ENCODE data around the gene LIPG. TPM values are rescaled to one million over a fixed set of nuclear protein-coding genes. Genes with fewer than 3 reads are reported as not detected.
"Not testable (repeated sequence)": the region's sequence is repeated elsewhere in the genome, so short reads cannot be mapped to it uniquely, and the experiment has no call there.

The LIPG gene
- total and polyA plus RNA-seq, 2 of the 13 experiments (the other 11 are each of a cell fraction or from before 2014, with no cell fraction given): 0.96 to 10.8 TPM

- TF ChIP-seq HIVEP1 (CRISPR knock-in tag; IDR thresholded peaks at IDR 0.05): no peak
- 0 out of 2 replicates have a peak, but pooled peaks have one; percentile 31 for TF ChIP-seq ZBTB7B (CRISPR knock-in tag; IDR thresholded peaks at IDR 0.05)
- TF ChIP-seq PAXIP1 (CRISPR knock-in tag; conservative IDR thresholded peaks at IDR 0.05): 0 out of 2 replicates have a peak, but pooled peaks have one; percentile 17
- TF ChIP-seq CENPBD1 (CRISPR knock-in tag; IDR thresholded peaks at IDR 0.05; ENCODE audit: borderline replicate concordance, low read depth): no peak
- peak; percentile 29; the same call in 1 of the 2 replicates for TF ChIP-seq TFAP4 (IDR thresholded peaks at IDR 0.05; ENCODE audit: borderline replicate concordance, low read depth)
- no peak for TF ChIP-seq SP5 (CRISPR knock-in tag; IDR thresholded peaks at IDR 0.05; ENCODE audit: borderline replicate concordance, low read depth)
- TF ChIP-seq MAX (IDR thresholded peaks at IDR 0.05): peak; percentile 40; the same call in 1 of the 2 replicates
- TF ChIP-seq ZEB1 (IDR thresholded peaks at IDR 0.05; ENCODE audit: insufficient replicate concordance, low read depth): no peak
- peak; percentile 57; the same call in 1 of the 2 replicates for TF ChIP-seq YEATS4 (CRISPR knock-in tag; IDR thresholded peaks at IDR 0.05; ENCODE audit: borderline replicate concordance)
These were observed 47.3 kb upstream of the LIPG start (continued) for GRCh38 chr18:49514577-49514976.

GRCh38 chr18:49515003-49515402 is 46.9 kb upstream of the LIPG start:
- ATAC-seq; H3K27ac ChIP-seq (ENCODE audit: extremely low read length, insufficient read depth, low read length); H3K27me3 ChIP-seq (ENCODE audit: control insufficient read depth in 1 of 2, insufficient read depth in 2 of 2, low read length in 2 of 2); H3K36me3 ChIP-seq (replicated peaks in 1 of 2; ENCODE audit: control insufficient read depth in 1 of 2, insufficient read depth in 2 of 2, low read length in 2 of 2); H3K9ac ChIP-seq (ENCODE audit: insufficient read depth, low read depth, low read length); DNase-seq (ENCODE audit: low spot score); in situ Hi-C loops (cut with HindIII; ENCODE audit: extremely low pct_ligation_motif_present, low pct_unique_long_range_greater_than_20kb); CTCF ChIA-PET (ENCODE audit: low intra/inter-chr PET ratio, low total read pairs); H3K79me2 ChIP-seq (ENCODE audit: insufficient read depth, low read length); H3K9me3 ChIP-seq (ENCODE audit: low read length); POLR2A ChIA-PET; H4K20me1 ChIP-seq (ENCODE audit: insufficient read depth, low read length); BruUV-seq (replicated peaks); H2AFZ ChIP-seq (ENCODE audit: low read length); FAIRE-seq: not testable (repeated sequence)
- H3K4me3 ChIP-seq (replicated peaks in 1 of 3; ENCODE audit: insufficient read depth in 1 of 3, low read depth in 2 of 3, low read length in 3 of 3): peak overlapping the region in 2 of 3 experiments; percentile 23 to 48; a peak in 1 of 6 replicates
- peaks cover 13% of the 10 kb centered on the region for H3K4me1 ChIP-seq (ENCODE audit: insufficient read depth, low read length)
- peak overlapping the region; percentile 70 for H3K4me2 ChIP-seq (ENCODE audit: low read depth, low read length)
- intact Hi-C loops (cut with micrococcal nuclease; ENCODE audit: unreplicated experiment): loop anchor here (10.0 kb wide), 1 partner anchor 220 kb away; no protein-coding TSS in a partner anchor
- WGBS (ENCODE audit: low lambda C conversion rate): 55% methylated on average over 5 of the region's 5 CpGs
